HCT116 (cell line): Measurements from ENCODE around the gene ITGB7. TPM values are rescaled to one million over a fixed set of nuclear protein-coding genes. Genes with fewer than 3 reads are reported as not detected.

ENCODE experiments used
- ATAC-seq: fragments of 200-7000 bp; cut with Tn5 transposase; 2 replicates; pipeline ENCODE4 v1.9.1; 2020; ENCODE audit warnings: mild to moderate bottlenecking, moderate library complexity
- BruUV-seq: library from RNA; stranded (reverse); fragments of 400-500 nt; replicated peaks from 2 replicates; lab custom pipeline; 2021; lab: Mats Ljungman, UMichigan
- CTCF ChIA-PET: fragments of 300-600 bp; sonication (Branson Sonifier 250); formaldehyde crosslinking; loops from one replicate; lab custom pipeline; 2021; ENCODE audit warnings: antibody characterized with exemption; lab: Charles Lee
- POLR2A ChIA-PET: fragments of 300-600, 350-600 bp; sonication (Branson Sonifier 250); formaldehyde crosslinking; loops from one replicate; lab custom pipeline; 2021; ENCODE audit warnings: antibody characterized with exemption; lab: Charles Lee
- RAD21 ChIA-PET, 2 experiments: fragments of 300-600 bp; sonication (Branson Sonifier 250); formaldehyde crosslinking; loops; one replicate each; lab custom pipeline; 2023; ENCODE audit warnings: low total read pairs in 2 of 2; ENCODE audit not compliant: uncharacterized antibody in 2 of 2, unreplicated experiment in 2 of 2, low non-redundant PET in 1 of 2; lab: Charles Lee
- DNase-seq: peaks from one replicate; pipeline ENCODE4 v3.0.0-alpha.2; 2010; ENCODE audit warnings: low read depth, low spot score
- H2AFZ ChIP-seq: fragments of 200-600 bp; shearing (Covaris generic), sonication (generic); 2 replicates; pipeline ENCODE4 v1.6.1; 2017; ENCODE audit warnings: low read depth, mixed run types, mixed read lengths, antibody characterized with exemption, low read length; ENCODE audit not compliant: poor library complexity, severe bottlenecking
- H3K27ac ChIP-seq: 2 replicates; pipeline ENCODE4 v1.5.1; 2012; ENCODE audit warnings: low read depth, low read length
- H3K27me3 ChIP-seq: fragments of 200-600 bp; sonication (generic); 2 replicates; pipeline ENCODE4 v1.6.1; 2016; ENCODE audit warnings: mixed run types, low read length, mixed read lengths; ENCODE audit not compliant: insufficient read depth
- H3K36me3 ChIP-seq, 2 experiments: fragments of 200-500 bp in 1 of 2; fragments of 200-600 bp in 1 of 2; sonication (Bioruptor generic) in 1 of 2; sonication (generic) in 1 of 2; 2 replicates each; pipeline versions ENCODE4 v1.5.1 to v1.6.1; 2014 to 2016; ENCODE audit warnings: low read length in 2 of 2, inconsistent platforms in 1 of 2, mixed read lengths in 1 of 2, mixed run types in 1 of 2; ENCODE audit not compliant: insufficient read depth in 2 of 2, control insufficient read depth in 1 of 2
- H3K4me1 ChIP-seq, 2 experiments: fragments of 200-600 bp in 1 of 2; sonication (generic) in 1 of 2; 2 replicates each; pipeline versions ENCODE4 v1.5.1 to v1.6.1; 2012 to 2017; ENCODE audit warnings: low read length in 2 of 2, inconsistent platforms in 1 of 2, mild to moderate bottlenecking in 1 of 2, mixed read lengths in 1 of 2, mixed run types in 1 of 2, moderate library complexity in 1 of 2; ENCODE audit not compliant: insufficient read depth in 2 of 2, control insufficient read depth in 1 of 2
- H3K4me2 ChIP-seq: fragments of 200-600 bp; sonication (generic); 2 replicates; pipeline ENCODE4 v1.6.1; 2017; ENCODE audit warnings: mixed run types, low read length, mixed read lengths
- H3K4me3 ChIP-seq, 2 experiments: fragments of 200-600 bp in 1 of 2; sonication (generic) in 1 of 2; replicated peaks in 1 of 2; 2 replicates each; pipeline ENCODE4 v1.5.1; 2011 to 2016; ENCODE audit warnings: low read length in 2 of 2, control low read depth in 1 of 2, low read depth in 1 of 2, mild to moderate bottlenecking in 1 of 2, mixed read lengths in 1 of 2, mixed run types in 1 of 2
- H3K79me2 ChIP-seq: fragments of 200-600 bp; sonication (generic); 2 replicates; pipeline ENCODE4 v1.6.1; 2017; ENCODE audit warnings: mild to moderate bottlenecking, mixed run types, low read length, moderate library complexity, mixed read lengths; ENCODE audit not compliant: insufficient read depth
- H3K9ac ChIP-seq: fragments of 200-600 bp; sonication (generic); 2 replicates; pipeline ENCODE4 v1.6.1; 2016; ENCODE audit warnings: low read length, mixed read lengths
- H3K9me2 ChIP-seq: fragments of 200-600 bp; sonication (generic), shearing (Covaris generic); 2 replicates; pipeline ENCODE4 v1.6.1; 2017; ENCODE audit warnings: mixed run types, mild to moderate bottlenecking, moderate library complexity; ENCODE audit not compliant: insufficient read depth
- H3K9me3 ChIP-seq, 2 experiments: fragments of 200-500 bp in 1 of 2; fragments of 200-600 bp in 1 of 2; sonication (Bioruptor generic) in 1 of 2; sonication (generic) in 1 of 2; 2 replicates each; pipeline ENCODE4 v1.6.1; 2014 to 2017; ENCODE audit warnings: low read length in 2 of 2, mixed read lengths in 2 of 2, inconsistent platforms in 1 of 2, low read depth in 1 of 2, mild to moderate bottlenecking in 1 of 2, mixed run types in 1 of 2, moderate library complexity in 1 of 2; ENCODE audit not compliant: control insufficient read depth in 1 of 2, insufficient read depth in 1 of 2
- H4K20me1 ChIP-seq: fragments of 200-600 bp; sonication (generic), shearing (Covaris generic); 2 replicates; pipeline ENCODE4 v1.6.1; 2017; ENCODE audit warnings: mixed run types, mild to moderate bottlenecking, moderate library complexity; ENCODE audit not compliant: insufficient read depth
- CBX3 ChIP-seq: IDR thresholded peaks from 2 replicates; pipeline ENCODE4 v1.6.1; 2012; ENCODE audit warnings: low read depth
- CEBPB ChIP-seq: IDR thresholded peaks from 2 replicates; pipeline ENCODE4 v1.6.1; 2012; ENCODE audit warnings: low read depth
- EGR1 ChIP-seq: IDR thresholded peaks from 2 replicates; pipeline ENCODE4 v1.6.1; 2012; ENCODE audit warnings: low read depth
- EZH2 ChIP-seq: fragments of 200-600 bp; sonication (generic); IDR thresholded peaks from 2 replicates; pipeline ENCODE4 v1.6.1; 2017; ENCODE audit warnings: antibody characterized with exemption, mixed run types
- EZH2phosphoT487 ChIP-seq: fragments of 200-600 bp; IDR thresholded peaks from 2 replicates; pipeline ENCODE4 v1.6.1; 2018; ENCODE audit warnings: antibody characterized with exemption, borderline replicate concordance
- FOSL1 ChIP-seq: IDR thresholded peaks from 2 replicates; pipeline ENCODE4 v1.6.1; 2012; ENCODE audit warnings: low read depth
- JUND ChIP-seq: IDR thresholded peaks from 2 replicates; pipeline ENCODE4 v1.6.1; 2012
- POLR2A ChIP-seq: IDR thresholded peaks from 2 replicates; pipeline ENCODE4 v1.7.0; 2011; ENCODE audit warnings: borderline replicate concordance; ENCODE audit not compliant: insufficient read depth, insufficient read length; ENCODE audit errors: extremely low read depth
- POLR2AphosphoS5 ChIP-seq: IDR thresholded peaks from 2 replicates; pipeline ENCODE4 v1.6.1; 2011; ENCODE audit warnings: mild to moderate bottlenecking, low read depth, low read length, moderate library complexity
- SIN3A ChIP-seq: IDR thresholded peaks from 2 replicates; pipeline ENCODE4 v1.6.1; 2012; ENCODE audit warnings: low read depth
- SP1 ChIP-seq: IDR thresholded peaks from 2 replicates; pipeline ENCODE4 v1.6.1; 2012; ENCODE audit warnings: low read depth
- SRF ChIP-seq: IDR thresholded peaks from 2 replicates; pipeline ENCODE4 v1.6.1; 2012; ENCODE audit warnings: low read depth
- YY1 ChIP-seq: IDR thresholded peaks from 2 replicates; pipeline ENCODE4 v1.6.1; 2011; ENCODE audit warnings: low read length, low read depth, moderate library complexity, mild to moderate bottlenecking; ENCODE audit not compliant: insufficient replicate concordance; ENCODE audit errors: extremely low read depth
- ZFX ChIP-seq: fragments of 450-650 bp; IDR thresholded peaks from 2 replicates; pipeline ENCODE4 v1.6.1; 2017
- ZNF274 ChIP-seq: fragments of 200-500 bp; sonication (Bioruptor generic); IDR thresholded peaks from 2 replicates; pipeline ENCODE4 v1.6.1; 2014; ENCODE audit warnings: mild to moderate bottlenecking, low read depth, low read length, inconsistent platforms
- intact Hi-C: fragments of 100-400 bp; cut with micrococcal nuclease; formaldehyde crosslinking; loops from 2 replicates; pipeline ENCODE4 v1.10.0; 2022
- total RNA-seq: library from RNA; stranded (reverse); gene quantifications from one replicate; pipeline ENCODE4 v1.2.1, GENCODE V29; 2021; ENCODE audit not compliant: unreplicated experiment
- TF ChIP-seq, protein P1 (sequence below), 3 experiments: fragments of 200-600 bp in 1 of 3; sonication (generic) in 1 of 3; IDR thresholded peaks in 2 of 3; conservative IDR thresholded peaks in 1 of 3; 2 replicates each; pipeline ENCODE4 v1.5.1; 2012 to 2017; ENCODE audit warnings: low read depth in 2 of 3, low read length in 2 of 3, antibody characterized with exemption in 1 of 3, borderline replicate concordance in 1 of 3, control low read depth in 1 of 3, mild to moderate bottlenecking in 1 of 3, mixed read lengths in 1 of 3, mixed run types in 1 of 3, moderate library complexity in 1 of 3; ENCODE audit not compliant: insufficient read depth in 1 of 3
- TF ChIP-seq, protein P2 (sequence below): IDR thresholded peaks from 2 replicates; pipeline ENCODE4 v1.6.1; 2011; ENCODE audit warnings: mild to moderate bottlenecking, low read length, moderate library complexity; ENCODE audit not compliant: insufficient replicate concordance; ENCODE audit errors: extremely low read depth

The ITGB7 gene
- total RNA-seq, 1 experiment from 2014 or later, result 1.9 TPM

DNA sequence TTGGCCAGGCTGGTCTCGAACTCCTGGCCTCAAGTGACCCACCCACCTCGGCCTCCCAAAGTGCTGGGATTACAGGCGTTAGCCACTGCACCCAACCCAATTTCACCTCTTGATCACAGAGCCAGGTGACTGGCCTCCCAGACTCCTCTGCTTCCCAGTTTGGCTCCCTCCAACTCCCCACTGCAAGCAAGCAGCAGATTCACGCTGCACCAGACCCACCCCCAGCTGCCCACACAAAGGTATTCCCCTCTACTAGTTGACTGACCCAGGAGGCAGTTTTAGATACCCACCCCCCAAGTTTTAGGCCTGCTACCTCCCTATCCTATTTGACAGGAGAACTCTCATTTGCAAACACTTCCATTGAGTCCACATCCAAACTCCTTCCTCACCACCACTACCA lies 19.8 kb upstream of the ITGB7 start:
- Histone ChIP-seq H3K27ac (no peak overlapping the region), H3K27me3 (no peaks in the 10 kb centered on the region), H3K9ac (no peak overlapping the region), H2AFZ (no peak overlapping the region), H3K4me3 (no peak overlapping the region), H3K4me1 (peaks cover 65 to 83% of the 10 kb centered on the region in 2 experiments), H3K9me3 (no peaks in the 10 kb centered on the region), H3K36me3 (no peaks in the 10 kb centered on the region), H3K4me2 (no peak overlapping the region), H3K9me2 (no peaks in the 10 kb centered on the region)
- ATAC-seq (no peak), DNase-seq (no peak)
- ChIA-PET RAD21 (no interaction called here), POLR2A (no interaction called here), CTCF (no interaction called here)
- intact Hi-C loops, result no loop called here
- no TSS peak for BruUV-seq
- TF ChIP-seq POLR2AphosphoS5, result no peak
- TF ChIP-seq SRF, result no peak
- TF ChIP-seq, protein P1, sequence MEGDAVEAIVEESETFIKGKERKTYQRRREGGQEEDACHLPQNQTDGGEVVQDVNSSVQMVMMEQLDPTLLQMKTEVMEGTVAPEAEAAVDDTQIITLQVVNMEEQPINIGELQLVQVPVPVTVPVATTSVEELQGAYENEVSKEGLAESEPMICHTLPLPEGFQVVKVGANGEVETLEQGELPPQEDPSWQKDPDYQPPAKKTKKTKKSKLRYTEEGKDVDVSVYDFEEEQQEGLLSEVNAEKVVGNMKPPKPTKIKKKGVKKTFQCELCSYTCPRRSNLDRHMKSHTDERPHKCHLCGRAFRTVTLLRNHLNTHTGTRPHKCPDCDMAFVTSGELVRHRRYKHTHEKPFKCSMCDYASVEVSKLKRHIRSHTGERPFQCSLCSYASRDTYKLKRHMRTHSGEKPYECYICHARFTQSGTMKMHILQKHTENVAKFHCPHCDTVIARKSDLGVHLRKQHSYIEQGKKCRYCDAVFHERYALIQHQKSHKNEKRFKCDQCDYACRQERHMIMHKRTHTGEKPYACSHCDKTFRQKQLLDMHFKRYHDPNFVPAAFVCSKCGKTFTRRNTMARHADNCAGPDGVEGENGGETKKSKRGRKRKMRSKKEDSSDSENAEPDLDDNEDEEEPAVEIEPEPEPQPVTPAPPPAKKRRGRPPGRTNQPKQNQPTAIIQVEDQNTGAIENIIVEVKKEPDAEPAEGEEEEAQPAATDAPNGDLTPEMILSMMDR (IDR thresholded peaks at IDR 0.05 in 2 of 3, conservative IDR thresholded peaks at IDR 0.05 in 1 of 3; ENCODE audit: borderline replicate concordance in 1 of 3, insufficient read depth in 1 of 3, low read depth in 2 of 3, low read length in 2 of 3), result no peak
- TF ChIP-seq, all 23 proteins: peak for 0
- no peaks in the 10 kb centered on the region; the same call in 1 of the 2 replicates for H3K79me2 ChIP-seq
- H4K20me1 ChIP-seq, result no peaks in the 10 kb centered on the region

DNA sequence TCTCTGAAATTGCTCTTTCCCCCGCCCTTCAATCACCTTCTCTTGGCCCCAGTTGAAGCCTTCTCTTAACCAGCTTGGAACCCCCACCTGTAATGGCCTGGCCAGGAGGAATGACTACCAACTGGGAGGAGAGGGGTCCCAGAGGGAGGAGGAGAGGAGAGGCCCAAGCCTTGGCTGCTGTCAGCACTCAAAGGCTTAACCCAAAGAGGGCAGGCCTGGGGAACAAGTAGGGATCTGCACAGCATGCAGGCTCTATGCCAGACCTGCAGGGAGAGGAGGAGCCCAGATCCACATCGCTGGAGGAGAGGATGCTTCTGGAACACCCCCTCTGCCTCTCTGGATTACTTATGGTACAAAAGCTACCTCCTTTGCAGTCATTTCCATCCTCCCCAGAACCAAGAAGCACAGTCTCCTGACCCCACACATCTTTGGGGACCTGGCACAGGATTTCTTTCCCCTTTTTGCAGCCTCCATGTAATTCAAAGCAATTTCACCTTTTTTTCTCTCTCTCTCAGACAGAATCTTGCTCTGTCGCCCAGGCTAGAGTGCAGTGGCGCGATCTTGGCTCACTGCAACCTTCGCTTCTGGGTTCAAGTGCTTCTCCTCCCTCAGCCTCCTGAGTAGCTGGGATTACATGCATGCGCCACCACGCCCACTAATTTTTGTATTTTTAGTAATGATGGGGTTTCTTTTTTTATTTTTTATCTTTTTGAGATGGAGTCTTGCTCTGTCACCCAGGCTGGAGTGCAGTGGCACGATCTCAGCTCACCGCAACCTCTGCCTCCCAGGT lies 18.8 kb upstream of the ITGB7 start:
- ChIA-PET POLR2A (no interaction called here), RAD21 (no interaction called here), CTCF (no interaction called here)
- intact Hi-C loops, result no loop called here
- H3K27ac ChIP-seq, result peak overlapping the region; percentile 46
- H3K27me3 ChIP-seq, result no peaks in the 10 kb centered on the region
- H4K20me1 ChIP-seq, result no peaks in the 10 kb centered on the region
- no peak overlapping the region for H2AFZ ChIP-seq
- H3K9me3 ChIP-seq, result no peaks in the 10 kb centered on the region
- H3K9me2 ChIP-seq, result no peaks in the 10 kb centered on the region
- no peaks in the 10 kb centered on the region for H3K79me2 ChIP-seq
- no peak overlapping the region for H3K4me2 ChIP-seq
- ATAC-seq, result no peak
- H3K9ac ChIP-seq, result no peak overlapping the region
- no TSS peak for BruUV-seq
- no peaks in the 10 kb centered on the region for H3K36me3 ChIP-seq
- DNase-seq, result no peak
- H3K4me1 ChIP-seq, result peaks cover 58 to 79% of the 10 kb centered on the region in 2 experiments
- no peak overlapping the region for H3K4me3 ChIP-seq
- TF ChIP-seq CBX3 (no peak), SP1 (no peak), SRF (no peak), YY1 (no peak), ZFX (no peak), POLR2AphosphoS5 (no peak), FOSL1 (no peak), POLR2A (no peak), JUND (no peak), SIN3A (no peak), CEBPB (no peak), EZH2 (no peak), EZH2phosphoT487 (no peak), ZNF274 (no peak), EGR1 (no peak)
- TF ChIP-seq, protein P2, sequence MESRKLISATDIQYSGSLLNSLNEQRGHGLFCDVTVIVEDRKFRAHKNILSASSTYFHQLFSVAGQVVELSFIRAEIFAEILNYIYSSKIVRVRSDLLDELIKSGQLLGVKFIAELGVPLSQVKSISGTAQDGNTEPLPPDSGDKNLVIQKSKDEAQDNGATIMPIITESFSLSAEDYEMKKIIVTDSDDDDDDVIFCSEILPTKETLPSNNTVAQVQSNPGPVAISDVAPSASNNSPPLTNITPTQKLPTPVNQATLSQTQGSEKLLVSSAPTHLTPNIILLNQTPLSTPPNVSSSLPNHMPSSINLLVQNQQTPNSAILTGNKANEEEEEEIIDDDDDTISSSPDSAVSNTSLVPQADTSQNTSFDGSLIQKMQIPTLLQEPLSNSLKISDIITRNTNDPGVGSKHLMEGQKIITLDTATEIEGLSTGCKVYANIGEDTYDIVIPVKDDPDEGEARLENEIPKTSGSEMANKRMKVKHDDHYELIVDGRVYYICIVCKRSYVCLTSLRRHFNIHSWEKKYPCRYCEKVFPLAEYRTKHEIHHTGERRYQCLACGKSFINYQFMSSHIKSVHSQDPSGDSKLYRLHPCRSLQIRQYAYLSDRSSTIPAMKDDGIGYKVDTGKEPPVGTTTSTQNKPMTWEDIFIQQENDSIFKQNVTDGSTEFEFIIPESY, result no peak
